ENCODE results near the gene DRC1.

GRCh38 chr2:26444236-26444635 lies 42.5 kb downstream of the DRC1 start:
- TF ChIP-seq POLR2A (IDR thresholded peaks at IDR 0.05; ENCODE audit: borderline replicate concordance, extremely low read depth, insufficient read depth, insufficient read length) = no peak
- TF ChIP-seq CTCF (IDR thresholded peaks at IDR 0.05 in 2 of 3, conservative IDR thresholded peaks at IDR 0.05 in 1 of 3; ENCODE audit: borderline replicate concordance in 1 of 3, insufficient read depth in 1 of 3, low read depth in 2 of 3, low read length in 2 of 3) = no peak
- TF ChIP-seq TCF7L2 (IDR thresholded peaks at IDR 0.05; ENCODE audit: borderline replicate concordance, extremely low read depth, insufficient read depth, insufficient read length) = no peak
- no peak for TF ChIP-seq ZNF274 (IDR thresholded peaks at IDR 0.05; ENCODE audit: low read depth, low read length)
